H4 (cell line): ENCODE results near the gene SLC46A3. TPM values are rescaled to one million over a fixed set of nuclear protein-coding genes. Genes with fewer than 3 reads are reported as not detected.

Source experiments
- DNase-seq: peaks from one replicate; pipeline ENCODE4 v3.0.0-alpha.2; 2015; ENCODE audit warnings: low spot score
- total RNA-seq: library from RNA; depleted of rRNA; stranded (reverse); fragments of >200 nt; shearing (Covaris generic); gene quantifications from 2 replicates; pipeline ENCODE4 v1.2.3, GENCODE V29; 2014

SLC46A3 gene
- total RNA-seq, 1 experiment from 2014 or later = 2.5 TPM

GRCh38 chr13:28734906-28735305 lies 16.1 kb upstream of the SLC46A3 start:
- DNase-seq = no peak

DNA sequence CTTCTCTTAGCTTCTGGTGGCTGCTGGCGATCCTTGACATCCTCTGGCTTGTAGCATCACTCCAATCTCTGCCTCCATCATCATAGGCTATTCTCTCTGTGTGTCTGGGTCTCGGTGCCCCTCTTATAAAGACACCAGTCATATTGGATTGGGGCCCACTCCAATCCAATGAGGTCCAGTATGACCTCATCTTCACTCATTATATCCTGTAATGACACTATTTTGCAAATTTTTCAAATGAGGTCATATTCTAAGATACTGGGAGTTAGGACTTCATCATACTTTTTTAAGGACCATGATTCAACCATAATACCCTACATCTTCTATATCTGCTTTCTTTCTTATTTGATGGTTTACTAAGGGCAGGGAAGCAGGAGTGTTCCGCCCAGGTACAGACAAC lies 12.0 kb upstream of the SLC46A3 start:
- DNase-seq = no peak

- DNase-seq = no peak
Measured at GRCh38 chr13:28729541-28729940, 10.8 kb upstream of the SLC46A3 start.

- no peak for DNase-seq
Measured at GRCh38 chr13:28728642-28729041, 9.9 kb upstream of the SLC46A3 start.

DNA sequence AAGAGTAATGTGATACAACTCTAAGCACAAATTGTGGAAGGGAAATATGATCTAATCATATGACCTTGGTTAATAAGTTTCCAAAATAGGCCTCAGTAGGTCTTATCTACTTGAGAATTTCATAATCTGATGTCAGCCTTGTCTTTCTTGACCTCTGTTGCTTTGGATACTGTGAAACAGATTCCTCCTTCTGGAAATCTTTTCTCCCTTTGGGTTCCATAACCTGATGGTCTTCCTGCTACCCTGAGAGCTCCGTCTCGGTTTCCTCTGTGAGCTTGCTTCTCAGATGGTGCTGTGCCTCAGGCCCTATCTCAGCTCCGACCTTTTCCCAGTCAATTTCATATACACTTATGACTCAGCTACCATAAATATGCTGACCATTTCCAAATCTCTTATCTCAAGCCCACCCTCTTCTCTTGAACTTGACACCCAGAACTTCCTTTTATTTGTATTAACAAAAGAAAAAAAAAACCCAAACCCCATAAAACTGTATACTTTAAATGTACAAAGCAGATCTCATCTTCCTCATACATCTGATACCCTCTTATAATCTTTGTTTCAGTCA lies 6.4 kb upstream of the SLC46A3 start:
- DNase-seq = no peak

- DNase-seq = no peak
Measured at GRCh38 chr13:28723806-28724205, 5.0 kb upstream of the SLC46A3 start.

- DNase-seq = no peak
Measured at GRCh38 chr13:28719227-28720055, 671 bp upstream of the SLC46A3 start.

GRCh38 chr13:28718196-28718542 lies 601 bp downstream of the SLC46A3 start:
- DNase-seq = no peak

DNA sequence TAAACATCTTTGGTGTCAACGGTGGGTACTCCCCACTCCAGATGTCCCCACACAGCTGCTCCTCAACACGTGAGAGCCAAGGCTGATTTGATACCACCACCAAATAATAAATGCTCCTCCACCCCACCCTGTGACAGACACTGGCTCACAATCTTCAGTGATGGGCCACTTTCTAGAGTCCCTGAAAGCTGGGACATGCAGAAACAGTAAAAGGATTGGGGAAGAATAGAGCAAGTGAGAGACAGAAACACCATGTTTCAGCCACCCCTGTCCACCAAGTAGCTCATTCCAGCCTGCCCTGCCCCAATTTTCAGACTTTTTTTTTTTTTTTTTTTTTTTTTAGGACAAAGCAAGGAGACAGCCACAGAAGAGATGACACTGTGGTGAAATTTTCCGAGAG lies 1.6 kb downstream of the SLC46A3 start:
- no peak for DNase-seq

DNA sequence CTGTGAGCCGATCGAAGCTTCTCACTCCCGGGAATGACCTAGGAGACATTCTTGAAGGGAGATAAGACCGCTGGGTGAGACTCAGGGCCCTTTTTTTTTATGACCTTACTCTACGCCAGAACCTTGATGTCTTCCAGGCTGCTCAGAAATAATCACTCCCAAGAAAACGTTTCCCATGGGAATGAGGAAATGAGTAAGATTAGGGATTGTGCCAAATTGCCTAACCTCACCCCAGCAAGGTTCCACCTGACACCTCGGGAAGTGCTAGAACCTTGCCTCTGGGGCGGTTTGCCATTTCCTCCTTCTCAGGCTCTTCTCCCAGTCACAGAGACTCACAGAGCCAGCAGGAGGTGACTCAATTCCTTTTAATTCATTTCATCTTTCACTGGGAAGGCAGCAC lies 2.3 kb downstream of the SLC46A3 start:
- DNase-seq = peak; percentile 71

DNA sequence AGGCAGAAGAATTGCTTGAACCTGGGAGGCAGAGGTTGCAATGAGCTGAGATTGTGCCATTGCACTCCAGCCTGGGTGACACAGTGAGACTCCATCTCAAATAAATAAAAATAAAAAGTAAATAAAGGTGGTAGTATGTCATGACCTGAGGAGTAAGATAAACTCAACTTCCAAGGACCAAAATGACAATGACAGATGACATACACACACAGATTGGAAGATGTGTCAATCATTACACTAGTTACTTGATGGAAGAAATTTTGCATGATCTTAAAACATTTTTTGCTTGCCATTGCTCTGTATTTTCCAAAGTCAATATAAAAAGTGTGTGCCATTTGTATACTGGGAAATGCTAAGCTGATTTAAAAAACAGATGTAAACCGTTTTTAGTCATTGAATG lies 4.1 kb downstream of the SLC46A3 start:
- no peak for DNase-seq

- no peak for DNase-seq
Measured at GRCh38 chr13:28710161-28710560, 8.6 kb downstream of the SLC46A3 start.

DNA sequence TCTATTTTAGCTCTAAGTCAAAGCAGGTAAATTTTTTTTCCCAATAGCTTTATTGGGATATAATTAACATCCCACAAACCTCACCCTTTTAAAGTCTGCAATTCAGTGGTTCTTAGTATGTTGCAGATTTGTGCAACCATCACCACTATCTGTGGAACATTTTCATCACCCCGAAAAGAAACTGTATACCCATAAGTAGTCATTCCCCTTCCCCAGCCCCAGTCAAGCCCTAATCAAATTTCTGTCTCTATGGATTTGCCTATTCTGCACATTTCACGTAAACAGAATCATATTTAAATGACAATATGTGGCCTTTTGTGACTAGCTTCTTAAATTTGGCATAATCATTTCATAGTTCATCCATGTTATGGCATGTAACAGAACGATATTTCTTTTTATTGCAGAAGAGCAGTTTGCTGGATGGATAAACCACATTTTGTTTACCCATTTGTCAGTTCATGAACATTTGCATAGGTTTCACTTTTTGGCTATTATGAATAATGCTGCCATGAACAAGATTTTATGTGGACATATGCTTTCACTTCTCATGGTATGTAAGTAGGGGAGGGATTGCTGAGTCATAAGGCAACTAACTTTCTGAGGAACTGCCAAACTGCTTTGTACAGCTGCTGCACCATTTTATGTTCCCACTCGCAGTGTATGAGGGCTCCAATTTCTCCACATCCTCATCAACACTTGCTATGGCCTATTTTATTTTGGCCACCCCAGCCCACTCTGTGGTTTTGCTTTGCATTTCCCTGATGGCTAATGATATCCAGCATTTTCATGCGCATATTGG lies 10.9 kb downstream of the SLC46A3 start:
- peak; percentile 51 for DNase-seq

- DNase-seq = no peak
Measured at GRCh38 chr13:28705461-28706083, 13.2 kb downstream of the SLC46A3 start.

GRCh38 chr13:28704919-28705318 lies 13.9 kb downstream of the SLC46A3 start:
- no peak for DNase-seq

- DNase-seq = no peak
Measured at GRCh38 chr13:28704282-28704681, 14.5 kb downstream of the SLC46A3 start.

DNA sequence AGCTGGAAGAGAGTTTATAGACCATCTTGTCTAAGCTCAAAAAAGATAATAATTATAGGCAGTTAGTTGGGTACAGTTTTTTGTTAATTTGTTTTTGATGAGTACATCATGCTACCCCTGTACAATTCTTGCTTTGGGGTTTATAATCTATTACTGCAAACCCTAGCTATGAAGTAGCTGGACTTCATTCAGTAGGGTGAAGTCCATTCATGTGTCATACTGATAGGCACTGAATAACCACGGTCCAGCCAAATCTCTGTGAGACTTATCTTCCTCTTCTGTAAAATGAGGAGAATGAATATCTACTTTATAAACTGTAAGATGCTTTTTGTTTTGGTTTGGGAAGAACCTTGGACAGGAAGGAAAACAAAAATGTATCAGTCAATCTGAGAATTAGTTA lies 19.5 kb downstream of the SLC46A3 start:
- DNase-seq = no peak

GRCh38 chr13:28697441-28697840 lies 21.3 kb downstream of the SLC46A3 start:
- DNase-seq = no peak

DNA sequence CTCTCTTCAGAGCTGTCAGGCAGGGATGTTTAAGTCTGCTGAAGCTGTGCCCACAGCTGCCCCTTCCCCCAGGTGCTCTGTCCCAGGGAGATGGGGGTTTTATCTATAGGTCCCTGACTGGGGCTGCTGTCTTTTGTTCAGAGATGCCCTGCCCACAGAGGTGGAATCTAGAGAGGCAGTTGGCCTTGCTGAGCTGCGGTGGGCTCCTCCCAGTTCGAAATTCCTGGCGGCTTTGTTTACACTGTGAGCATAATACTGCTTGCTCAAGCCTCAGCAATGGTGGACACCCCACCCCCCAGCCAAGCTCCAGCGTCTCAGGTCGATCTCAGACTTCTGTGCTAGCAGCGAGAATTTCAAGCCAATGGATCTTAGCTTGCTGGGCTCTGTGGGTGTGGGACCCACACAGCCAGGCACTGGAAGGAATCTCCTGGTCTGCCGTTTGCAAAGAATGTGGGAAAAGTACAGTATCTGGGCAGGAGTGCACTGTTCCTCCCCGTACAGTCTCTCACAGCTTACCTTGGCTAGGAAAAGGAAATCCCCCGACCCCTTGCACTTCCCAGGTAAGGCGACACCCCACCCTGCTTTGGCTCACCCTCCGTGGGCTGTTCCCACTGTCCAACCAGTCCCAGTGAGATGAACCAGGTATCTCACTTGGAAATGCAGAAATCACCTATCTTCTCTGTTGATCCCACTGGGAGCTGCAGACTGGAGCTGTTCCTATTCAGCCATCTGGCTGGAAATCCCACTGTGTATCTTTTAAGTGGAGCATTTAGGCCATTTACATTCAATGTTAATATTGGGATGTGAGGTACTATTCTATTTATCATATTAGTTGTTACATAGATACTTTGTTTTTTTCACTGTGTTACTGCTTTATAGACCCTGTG lies 24.9 kb downstream of the SLC46A3 start:
- peak; percentile 70 for DNase-seq

GRCh38 chr13:28685892-28686291 lies 32.9 kb downstream of the SLC46A3 start:
- no peak for DNase-seq

GRCh38 chr13:28685114-28685513 lies 33.7 kb downstream of the SLC46A3 start:
- DNase-seq = no peak
